ENCODE results near the gene FAM110A.
"Not testable (repeated sequence)": the region's sequence is repeated elsewhere in the genome, so short reads cannot be mapped to it uniquely, and the experiment has no call there.

FAM110A gene

GRCh38 chr20:891706-892080 lies 58.2 kb downstream of the FAM110A start:
- Histone ChIP-seq H3K27ac (ENCODE audit: low read depth in 2 of 2, low read length in 2 of 2) (no peak overlapping the region), H3K4me3 (ENCODE audit: low read length in 2 of 2) (no peak overlapping the region), H3K9ac (ENCODE audit: low read depth in 1 of 2, low read length in 2 of 2) (no peak overlapping the region), H3K4me1 (ENCODE audit: control insufficient read depth in 2 of 2, insufficient read depth in 2 of 2, low read length in 2 of 2) (no peaks in the 10 kb centered on the region), H3K36me3 (ENCODE audit: control insufficient read depth in 2 of 2, insufficient read depth in 2 of 2, low read length in 2 of 2) (no peaks in the 10 kb centered on the region), H3K27me3 (ENCODE audit: control insufficient read depth in 2 of 2, insufficient read depth in 2 of 2, low read length in 2 of 2) (peaks cover 2 to 4% of the 10 kb centered on the region in 2 donors), H3K9me3 (ENCODE audit: control insufficient read depth in 2 of 2, low read length in 2 of 2) (no peaks in the 10 kb centered on the region)

GRCh38 chr20:892371-892770 lies 58.9 kb downstream of the FAM110A start:
- not testable (repeated sequence) for H3K9ac ChIP-seq (ENCODE audit: low read depth in 1 of 2, low read length in 2 of 2); H3K4me1 ChIP-seq (ENCODE audit: control insufficient read depth in 2 of 2, insufficient read depth in 2 of 2, low read length in 2 of 2); H3K4me3 ChIP-seq (ENCODE audit: low read length in 2 of 2); H3K27ac ChIP-seq (ENCODE audit: low read depth in 2 of 2, low read length in 2 of 2); H3K9me3 ChIP-seq (ENCODE audit: control insufficient read depth in 2 of 2, low read length in 2 of 2); H3K27me3 ChIP-seq (ENCODE audit: control insufficient read depth in 2 of 2, insufficient read depth in 2 of 2, low read length in 2 of 2); H3K36me3 ChIP-seq (ENCODE audit: control insufficient read depth in 2 of 2, insufficient read depth in 2 of 2, low read length in 2 of 2)

Measured in mucosa of rectum (tissue), 2 donors.